Bone marrow (tissue), 2 donors: ENCODE data around the gene C1GALT1C1.
"Not testable (repeated sequence)": the region's sequence is repeated elsewhere in the genome, so short reads cannot be mapped to it uniquely, and the experiment has no call there.

Source experiments
- DNase-seq, 2 donors: peaks; one replicate each; lab custom pipeline; 2025; lab: John Stamatoyannopoulos, UW

The C1GALT1C1 gene

GRCh38 chrX:120629667-120630537 is at the start of gene C1GALT1C1:
Gene C1GALT1C1 (minus strand): TSS chrX:120630054. CDS start chrX:120627166, 2,888 bp downstream.
- peak; percentile 39 to 86 for DNase-seq

DNA sequence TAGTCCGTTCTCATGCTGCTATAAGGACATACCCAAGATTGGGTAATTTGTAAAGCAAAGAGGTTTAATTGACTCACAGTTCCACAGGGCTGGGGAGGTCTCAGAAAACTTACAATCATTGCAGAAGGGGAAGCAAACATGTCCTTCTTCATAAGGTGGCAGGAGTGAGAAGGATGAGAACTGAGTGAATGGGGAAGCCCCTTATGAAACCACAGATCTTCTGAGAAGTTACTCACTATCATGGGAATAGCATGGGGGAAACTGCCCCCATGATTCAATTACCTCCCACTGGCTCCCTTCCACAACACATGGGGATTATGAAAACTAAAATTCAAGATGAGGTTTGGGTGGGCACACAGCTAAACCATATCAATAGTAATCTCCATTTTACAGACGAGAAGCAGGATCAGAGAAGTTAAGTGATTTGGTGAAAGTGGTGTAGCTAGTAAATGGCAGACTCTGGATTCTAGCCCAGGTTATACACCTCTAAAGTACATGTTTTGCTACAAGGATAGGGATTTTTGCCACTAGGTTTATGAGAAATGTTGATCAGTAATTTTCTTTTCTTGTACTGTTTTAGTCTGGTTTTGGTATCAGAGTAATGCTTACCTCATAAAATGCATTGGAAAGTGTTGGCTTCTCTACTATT is 47.3 kb upstream of the C1GALT1C1 start:
- DNase-seq: no peak

GRCh38 chrX:120672841-120673530 is 43.1 kb upstream of the C1GALT1C1 start:
- DNase-seq: no peak

DNA sequence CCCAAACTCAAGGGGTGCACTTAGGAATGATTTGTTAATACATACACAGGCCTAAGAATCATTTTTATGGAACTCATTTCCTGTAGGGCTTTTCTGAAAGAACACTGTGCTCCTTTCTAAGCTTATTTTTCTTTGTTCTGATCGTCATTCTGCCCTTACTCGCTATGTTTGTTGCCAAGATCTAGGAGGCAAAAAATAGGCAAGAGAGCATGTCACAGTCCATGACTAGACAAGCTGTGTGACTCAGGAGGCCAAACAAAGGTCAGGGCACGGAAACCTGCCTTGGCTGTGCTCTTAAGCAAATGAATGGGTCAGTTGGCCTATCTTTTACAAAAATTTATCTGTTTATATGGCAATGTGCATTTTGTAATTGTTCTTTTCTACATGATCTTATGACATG is 42.5 kb upstream of the C1GALT1C1 start:
- no peak for DNase-seq

- DNase-seq: no peak
These were observed 42.1 kb upstream of the C1GALT1C1 start for GRCh38 chrX:120671963-120672362.

DNA sequence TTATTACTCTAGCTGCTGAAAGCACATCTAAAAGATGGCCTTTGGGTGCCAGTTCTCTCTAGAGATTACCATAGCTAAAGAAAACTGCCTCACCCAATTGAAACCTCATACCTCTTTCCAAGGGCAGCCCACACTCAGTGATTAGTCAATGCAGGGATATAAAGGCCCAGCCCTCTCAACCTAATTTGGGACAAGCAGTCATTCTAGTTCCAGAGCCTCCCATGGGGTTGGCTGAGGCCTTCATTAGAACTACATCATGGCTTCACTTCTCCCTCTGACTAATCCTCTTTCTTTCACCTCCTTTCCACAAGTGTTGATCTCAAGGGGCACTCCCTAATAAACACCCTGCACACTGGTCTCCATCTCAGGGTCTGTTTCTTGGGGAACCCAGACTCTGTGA is 38.5 kb upstream of the C1GALT1C1 start:
- DNase-seq: no peak

GRCh38 chrX:120664535-120664934 is 34.7 kb upstream of the C1GALT1C1 start:
- DNase-seq: not testable (repeated sequence)

DNA sequence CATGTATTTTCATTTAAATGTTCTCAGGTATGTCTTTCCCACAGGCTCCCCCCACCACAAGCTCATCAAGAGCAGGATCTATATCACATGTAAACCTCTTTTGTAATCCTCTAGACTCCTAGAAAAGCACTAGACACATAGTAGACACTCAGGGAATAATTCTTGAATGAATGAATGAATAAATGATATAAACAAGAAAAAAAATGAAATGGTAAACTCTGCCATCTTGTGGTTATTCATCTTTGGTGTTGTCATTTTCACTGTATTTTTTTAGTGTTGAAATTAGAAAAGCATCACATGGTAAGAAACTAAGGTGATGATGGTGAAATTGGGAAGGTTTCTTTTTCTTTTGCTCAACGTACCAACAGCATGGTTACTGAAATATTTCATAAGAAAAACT is 34.2 kb upstream of the C1GALT1C1 start:
- DNase-seq: peak in 1 of 2 donors; percentile 12

DNA sequence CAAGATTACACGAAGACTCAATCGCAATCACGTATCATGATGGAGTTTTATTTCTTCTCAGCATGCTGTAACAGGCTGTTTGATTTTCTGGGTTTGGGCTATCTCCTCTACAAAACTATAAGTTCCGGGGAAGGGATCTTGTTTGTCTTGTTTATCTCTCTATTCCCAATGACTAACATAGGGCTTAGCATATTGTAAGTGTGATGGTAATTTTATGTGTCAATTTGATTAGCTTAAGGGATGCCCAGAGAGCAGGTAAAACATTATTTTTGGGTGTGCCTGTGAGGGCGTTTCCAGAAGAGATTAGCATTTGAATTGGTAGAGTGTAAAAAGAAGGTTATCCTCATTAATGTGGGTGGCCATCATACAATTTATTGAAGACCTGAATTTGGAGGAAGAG is 32.8 kb upstream of the C1GALT1C1 start:
- DNase-seq: no peak

- DNase-seq: no peak
These were observed 30.8 kb upstream of the C1GALT1C1 start for GRCh38 chrX:120660637-120661036.

DNA sequence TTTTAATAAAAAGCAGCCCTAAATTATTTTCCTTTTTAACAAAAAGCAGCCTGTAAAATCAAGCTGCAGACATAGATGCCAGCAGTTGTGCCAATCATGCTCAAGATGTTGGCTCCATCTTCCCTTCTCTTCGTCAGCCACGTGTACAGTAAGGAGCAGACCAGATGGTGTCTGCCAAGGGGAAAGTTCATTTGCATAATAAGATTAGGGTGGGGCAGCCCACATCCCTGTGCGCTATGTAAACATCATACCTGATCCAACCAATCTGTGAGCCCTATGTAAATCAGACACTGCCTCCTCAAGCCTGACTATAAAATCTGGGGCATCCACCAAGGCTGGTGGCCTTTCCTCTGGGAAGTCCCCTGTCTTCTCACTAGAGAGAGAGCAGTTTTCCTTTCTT is 23.1 kb upstream of the C1GALT1C1 start:
- no peak for DNase-seq

DNA sequence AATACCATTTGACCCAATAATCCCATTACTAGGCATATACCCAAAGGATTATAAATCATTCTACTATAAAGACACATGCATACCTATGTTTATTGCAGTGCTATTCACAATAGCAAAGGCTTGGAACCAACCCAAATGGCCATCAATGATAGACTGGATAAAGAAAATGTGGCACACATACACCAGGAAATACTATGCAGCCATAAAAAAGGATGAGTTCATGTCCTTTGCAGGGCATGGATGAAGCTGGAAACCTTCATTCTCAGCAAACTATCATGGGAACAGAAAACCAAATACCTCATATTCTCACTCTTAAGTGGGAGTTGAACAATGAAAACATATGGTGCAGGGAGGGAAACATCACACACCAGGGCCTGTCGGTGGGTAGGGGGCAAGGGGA is 22.4 kb upstream of the C1GALT1C1 start:
- not testable (repeated sequence) for DNase-seq

DNA sequence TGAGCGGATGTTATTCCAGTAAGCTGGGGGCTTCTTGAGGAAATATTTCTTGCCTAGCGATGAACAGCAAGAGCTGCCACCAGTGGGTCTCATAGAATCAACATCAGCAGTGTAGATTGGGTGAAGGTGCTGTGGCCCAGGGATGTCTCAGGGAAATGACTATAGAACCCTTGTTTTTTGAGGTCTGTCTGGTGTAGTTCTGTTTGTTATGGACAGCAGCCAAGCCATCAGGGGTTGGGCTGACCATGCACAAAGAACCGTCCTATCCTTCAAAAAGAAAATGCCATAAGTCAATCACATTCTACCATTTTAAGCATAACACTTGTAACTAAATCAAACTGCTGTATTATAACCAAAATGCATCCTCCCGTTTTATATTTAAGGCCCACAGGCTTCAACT is 17.3 kb upstream of the C1GALT1C1 start:
- no peak for DNase-seq

- DNase-seq: no peak
These were observed 13.0 kb upstream of the C1GALT1C1 start for GRCh38 chrX:120642871-120643270.

GRCh38 chrX:120638619-120639018 is 8.8 kb upstream of the C1GALT1C1 start:
- DNase-seq: no peak

- no peak for DNase-seq
These were observed 4.5 kb downstream of the C1GALT1C1 start for GRCh38 chrX:120625371-120625770.

DNA sequence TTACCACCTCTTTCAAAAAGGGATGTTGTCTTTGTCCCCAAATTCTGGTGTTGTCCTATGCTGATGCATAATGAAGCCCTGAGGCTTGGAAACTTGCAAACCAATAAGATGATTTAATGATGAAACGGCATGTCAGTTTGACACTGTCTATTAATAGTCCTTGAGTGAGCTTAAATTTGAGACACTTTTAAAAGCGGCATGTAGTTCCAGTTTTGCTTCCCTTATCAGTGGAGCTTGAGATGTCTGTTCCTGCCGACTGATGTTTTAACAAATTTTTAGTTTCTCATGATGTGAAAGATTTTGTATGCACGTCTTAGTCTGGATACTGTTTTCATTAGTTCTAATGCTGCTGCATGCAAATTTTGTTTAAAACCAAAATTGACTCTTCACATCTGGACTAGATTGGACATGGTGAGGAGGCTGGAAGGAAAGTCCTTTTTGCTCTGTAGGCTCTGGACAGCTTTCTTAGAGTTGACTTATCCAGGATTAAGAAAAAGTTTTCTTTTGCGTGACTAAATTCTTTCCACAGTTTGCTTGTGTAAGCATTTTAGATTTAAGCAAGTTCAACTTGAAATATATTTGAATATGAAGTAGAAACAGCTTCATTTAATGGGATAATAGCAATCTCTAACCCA is 11.7 kb downstream of the C1GALT1C1 start:
- no peak for DNase-seq

DNA sequence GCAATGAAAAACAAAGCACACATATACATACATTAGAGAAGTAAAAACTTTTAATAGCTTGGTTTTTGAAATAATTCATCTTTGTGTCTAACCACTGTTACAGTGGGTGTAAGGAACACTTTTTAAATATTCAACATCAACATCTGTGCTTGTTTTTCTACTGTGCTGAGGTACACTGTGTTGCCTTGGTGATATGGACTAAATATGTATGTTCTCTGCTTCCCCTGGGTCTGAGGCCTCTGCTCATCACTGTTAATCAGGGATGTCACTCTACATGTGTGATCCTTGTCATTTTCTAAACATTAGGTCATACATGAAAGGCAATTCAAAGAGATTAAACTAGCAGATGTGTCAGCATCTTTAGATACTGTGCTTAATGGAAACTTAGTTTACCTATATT is 15.0 kb downstream of the C1GALT1C1 start:
- DNase-seq: no peak

- DNase-seq: no peak
These were observed 17.8 kb downstream of the C1GALT1C1 start for GRCh38 chrX:120612086-120612485.

GRCh38 chrX:120604361-120604782 is 25.5 kb downstream of the C1GALT1C1 start:
- DNase-seq: peak in 1 of 2 donors; percentile 45

DNA sequence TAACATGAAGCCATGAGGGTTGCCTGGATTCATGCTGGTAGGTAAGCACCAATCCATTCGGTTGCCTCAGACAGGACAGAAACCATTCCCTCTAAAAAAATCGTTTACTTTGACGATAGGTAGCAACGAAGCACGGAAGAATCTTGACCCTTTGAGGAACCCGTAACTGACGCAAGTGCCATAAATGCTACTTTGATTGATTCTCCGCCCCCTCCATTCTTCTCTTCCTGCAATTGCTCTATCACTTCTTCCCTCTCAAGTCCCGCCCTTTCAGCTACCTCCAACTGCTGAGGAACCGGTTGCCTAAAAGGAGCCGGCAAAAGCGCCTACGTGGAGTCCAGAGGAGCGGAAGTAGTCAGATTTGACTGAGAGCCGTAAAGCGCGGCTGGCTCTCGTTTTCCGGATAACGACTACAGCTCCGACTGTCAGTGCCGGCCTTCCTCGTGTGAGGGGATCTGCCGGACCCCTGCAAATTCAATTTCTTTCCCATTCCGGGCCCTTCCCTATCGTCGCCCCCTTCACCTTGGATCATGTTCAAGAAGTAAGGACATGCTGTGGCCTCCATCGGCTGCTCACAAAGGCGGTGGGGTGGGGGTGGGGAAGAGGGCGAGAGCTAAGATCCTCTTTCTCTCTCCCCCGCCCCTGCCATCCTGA is 26.0 kb downstream of the C1GALT1C1 start, which contains the start of gene MCTS1:
TSS of gene MCTS1 (plus strand) at position 395 of the 654 bp plus-strand sequence. CDS start at position 531, 136 bp downstream.
- DNase-seq: peak; percentile 31 to 80
